ENCODE measurements around the gene PRLR. TPM values are rescaled to one million over a fixed set of nuclear protein-coding genes. Genes with fewer than 3 reads are reported as not detected.

Gene PRLR
- total and polyA plus RNA-seq, 10 of the 15 experiments (the other 5 are each of a cell fraction or from before 2014, with no cell fraction given): 0.03 to 8.1 (median 0.20) TPM

GRCh38 chr5:35015063-35015462, 215.2 kb downstream of the PRLR start (continued):
- no peak for TF ChIP-seq IKZF1 (conservative IDR thresholded peaks at IDR 0.05)
- TF ChIP-seq RUNX3 (IDR thresholded peaks at IDR 0.05; ENCODE audit: low read length): no peak
- no peak for TF ChIP-seq JUNB (IDR thresholded peaks at IDR 0.05)
- TF ChIP-seq EGR1 (IDR thresholded peaks at IDR 0.05; ENCODE audit: borderline replicate concordance in 1 of 2, low read depth in 2 of 2, low read length in 2 of 2): no peak

- WGBS (ENCODE audit: insufficient coverage, insufficient replicate concordance, low lambda C conversion rate, missing lambda C conversion rate): 46% methylated on average over 5 of the region's 5 CpGs
- ChIA-PET SMC1A (ENCODE audit: uncharacterized antibody, unreplicated experiment) (no interaction called here), CTCF (interaction anchor here (1.3 kb wide), 1 partner anchor 9 kb away, joined by 5 read pairs; no protein-coding TSS in a partner anchor), POLR2A (no interaction called here), RAD21 (ENCODE audit: unreplicated experiment) (no interaction called here)
- H3K4me1 ChIP-seq (ENCODE audit: control insufficient read depth, insufficient read depth, low read length): no peaks in the 10 kb centered on the region
- no peak overlapping the region for H3K4me2 ChIP-seq (ENCODE audit: control insufficient read depth, insufficient read depth)
- intact Hi-C loops (cut with micrococcal nuclease; ENCODE audit: unreplicated experiment): no loop called here
- in situ Hi-C loops (cut with MboI): no loop called here
- H2AFZ ChIP-seq (ENCODE audit: control insufficient read depth, low read depth, low read length): no peak overlapping the region
- H3K4me3 ChIP-seq: no peak overlapping the region
- no peak for TF ChIP-seq ZBTB4 (CRISPR knock-in tag; IDR thresholded peaks at IDR 0.05)
- peak; percentile 63 for TF ChIP-seq RUNX3 (IDR thresholded peaks at IDR 0.05; ENCODE audit: low read length)
- H3K79me2 ChIP-seq (ENCODE audit: control insufficient read depth, insufficient read depth, low read length): no peaks in the 10 kb centered on the region
- BruUV-seq (replicated peaks): no TSS peak
- no peak for DNase-seq (ENCODE audit: low read depth, low spot score)
- no peaks in the 10 kb centered on the region for H3K9me3 ChIP-seq (replicated peaks; ENCODE audit: control insufficient read depth, insufficient read depth, low read length)
- no peak overlapping the region for H3K9ac ChIP-seq (ENCODE audit: control insufficient read depth, insufficient read depth, low read length)
- H3K27me3 ChIP-seq (replicated peaks in 1 of 2; ENCODE audit: control insufficient read depth in 2 of 2, insufficient read depth in 2 of 2, low read length in 1 of 2): no peaks in the 10 kb centered on the region
- no peaks in the 10 kb centered on the region for H3K36me3 ChIP-seq (ENCODE audit: control insufficient read depth in 2 of 2, insufficient read depth in 2 of 2, low read length in 1 of 2)
- FAIRE-seq: no peak
- ATAC-seq: peak; percentile 41; the same call in 1 of the 3 replicates
- H4K20me1 ChIP-seq (ENCODE audit: control insufficient read depth, insufficient read depth): no peaks in the 10 kb centered on the region
- H3K27ac ChIP-seq (ENCODE audit: control insufficient read depth, insufficient read depth): no peak overlapping the region
Observed at GRCh38 chr5:35012796-35013195, 217.5 kb downstream of the PRLR start.
